Activated T-helper 1 cell treated with Interleukin-2 at 50 U/mL for 16 hours (primary cell): Measurements from ENCODE around the gene CCNJ.
"Not testable (repeated sequence)": the region's sequence is repeated elsewhere in the genome, so short reads cannot be mapped to it uniquely, and the experiment has no call there.

Experiments
- DNase-seq: peaks from one replicate; pipeline ENCODE4 v3.0.0-alpha.2; 2020; ENCODE audit warnings: low read depth

Gene CCNJ, protein sequence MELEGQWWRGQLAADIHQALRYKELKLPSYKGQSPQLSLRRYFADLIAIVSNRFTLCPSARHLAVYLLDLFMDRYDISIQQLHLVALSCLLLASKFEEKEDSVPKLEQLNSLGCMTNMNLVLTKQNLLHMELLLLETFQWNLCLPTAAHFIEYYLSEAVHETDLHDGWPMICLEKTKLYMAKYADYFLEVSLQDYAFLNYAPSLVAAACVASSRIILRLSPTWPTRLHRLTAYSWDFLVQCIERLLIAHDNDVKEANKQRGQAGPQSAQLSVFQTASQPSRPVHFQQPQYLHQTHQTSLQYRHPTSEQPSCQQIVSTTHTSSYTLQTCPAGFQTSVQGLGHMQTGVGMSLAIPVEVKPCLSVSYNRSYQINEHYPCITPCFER

DNA sequence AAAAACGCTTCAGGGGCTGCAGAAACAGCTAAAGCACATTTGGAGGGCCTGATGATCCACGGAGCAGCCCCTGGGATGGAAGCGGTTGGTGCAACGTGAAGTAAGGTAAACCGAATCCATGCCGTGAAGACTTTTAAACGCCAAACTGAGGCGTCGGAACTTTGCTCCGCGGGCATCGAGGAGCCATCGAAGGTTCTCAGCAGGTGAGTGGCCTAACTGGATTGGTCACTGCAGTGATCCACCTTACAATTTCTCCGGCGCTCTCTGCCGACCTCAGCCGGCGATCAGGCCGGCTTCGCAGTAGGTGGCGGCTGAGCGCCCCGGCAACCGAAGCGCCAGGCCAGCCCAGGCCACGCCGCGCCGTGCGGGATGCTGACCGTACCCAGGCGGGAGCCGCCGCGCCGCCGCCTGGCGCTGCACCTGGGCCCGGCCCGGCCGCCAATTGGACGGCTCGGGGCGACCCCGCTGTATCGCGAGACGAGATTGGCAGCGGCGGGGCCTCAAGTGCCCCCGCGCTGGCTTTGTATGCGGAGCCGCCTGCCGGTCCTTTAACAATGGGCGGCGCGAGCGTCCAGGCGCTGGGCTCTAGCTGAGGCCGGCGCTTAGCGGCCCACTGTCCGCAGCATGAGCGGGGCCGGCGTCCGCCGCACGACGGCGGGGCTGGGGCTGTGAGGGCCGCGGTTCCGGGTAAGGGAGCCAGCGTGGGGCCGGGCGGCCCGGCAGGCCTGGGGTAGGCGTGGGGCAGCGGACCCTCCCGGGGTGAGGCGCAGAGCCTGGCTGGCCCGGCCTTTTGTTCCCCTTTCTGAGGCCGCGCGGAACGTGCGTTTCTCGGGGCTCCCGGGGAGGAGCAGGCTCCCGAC, at the start of gene CCNJ:
Gene CCNJ (plus strand): TSS at position 551 of the 860 bp plus-strand sequence. CDS start 811 bp downstream, outside the sequence.
- peak; percentile 66 for DNase-seq

DNA sequence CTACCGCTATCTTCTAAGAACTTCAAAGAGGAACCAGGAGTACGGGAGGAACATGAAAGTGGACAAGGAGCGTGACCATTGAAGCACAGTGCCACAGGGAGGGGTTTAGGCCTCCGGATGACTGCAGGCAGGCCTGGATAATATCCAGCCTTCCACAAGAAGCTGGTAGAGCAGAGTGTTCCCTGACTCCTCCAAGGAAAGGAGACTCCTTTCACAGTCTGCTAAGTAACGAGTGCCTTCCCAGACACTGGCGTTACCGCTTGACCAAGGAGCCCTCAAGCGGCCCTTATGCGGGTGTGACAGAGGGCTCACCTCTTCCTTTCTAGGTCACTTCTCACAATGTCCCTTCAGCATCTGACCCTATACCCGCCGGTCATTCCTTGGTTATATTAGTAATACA, 49.0 kb upstream of the CCNJ start:
- DNase-seq = not testable (repeated sequence)

DNA sequence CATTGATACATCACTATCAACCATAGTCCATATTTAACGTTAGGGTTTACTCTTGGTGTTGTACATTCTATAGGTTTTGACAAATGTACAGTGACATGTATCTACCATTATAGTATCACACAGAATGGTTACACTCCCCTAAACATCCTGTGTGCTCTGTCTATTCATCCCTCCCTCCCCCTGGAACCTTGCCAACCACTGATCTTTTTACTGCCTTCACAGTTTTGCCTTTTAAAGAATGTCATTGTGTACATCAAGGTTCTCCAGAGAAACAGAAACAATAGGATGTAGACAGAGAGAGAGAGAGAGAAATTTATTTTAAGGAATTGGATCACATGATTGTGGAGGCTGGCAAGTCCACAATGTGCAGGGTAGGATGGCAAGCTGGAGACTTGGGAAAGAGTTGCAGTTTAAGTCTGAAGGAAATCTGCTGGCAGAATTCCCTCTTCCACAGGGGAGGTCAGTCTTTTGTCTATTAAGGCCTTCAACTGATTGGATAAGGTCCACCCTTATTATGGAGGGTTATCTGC, 45.1 kb upstream of the CCNJ start:
- no peak for DNase-seq

- DNase-seq = no peak
Observed at GRCh38 chr10:96013956-96014355, 29.4 kb upstream of the CCNJ start.

DNA sequence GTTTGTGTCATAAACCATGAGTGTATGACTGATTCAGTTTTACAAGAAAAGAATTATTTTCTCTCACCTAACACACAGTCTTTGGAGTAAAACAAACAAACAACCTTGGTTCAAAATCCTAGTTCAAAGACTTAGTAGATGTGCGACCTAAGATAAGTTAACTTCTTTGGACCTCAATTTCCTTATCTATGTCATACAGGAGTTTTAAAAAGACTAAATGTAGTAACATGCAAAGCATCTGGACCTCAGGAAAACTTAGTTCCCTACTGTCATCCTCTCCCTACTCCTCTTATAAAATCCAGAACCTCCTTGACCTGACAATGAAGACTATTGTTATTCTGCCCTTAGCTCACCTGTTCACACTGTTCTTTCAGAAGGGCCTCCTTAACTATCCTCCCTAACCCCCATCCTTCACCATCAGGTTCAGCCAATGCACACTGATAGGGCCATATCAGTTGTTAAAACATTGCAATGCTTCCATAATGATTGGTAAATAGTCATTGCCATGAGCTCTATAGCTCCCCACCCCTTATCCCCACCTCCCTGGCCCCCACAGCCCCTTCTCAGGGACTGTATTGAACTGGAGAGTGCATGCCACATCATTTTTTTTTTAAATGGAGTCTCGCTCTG, 28.8 kb upstream of the CCNJ start:
- no peak for DNase-seq

DNA sequence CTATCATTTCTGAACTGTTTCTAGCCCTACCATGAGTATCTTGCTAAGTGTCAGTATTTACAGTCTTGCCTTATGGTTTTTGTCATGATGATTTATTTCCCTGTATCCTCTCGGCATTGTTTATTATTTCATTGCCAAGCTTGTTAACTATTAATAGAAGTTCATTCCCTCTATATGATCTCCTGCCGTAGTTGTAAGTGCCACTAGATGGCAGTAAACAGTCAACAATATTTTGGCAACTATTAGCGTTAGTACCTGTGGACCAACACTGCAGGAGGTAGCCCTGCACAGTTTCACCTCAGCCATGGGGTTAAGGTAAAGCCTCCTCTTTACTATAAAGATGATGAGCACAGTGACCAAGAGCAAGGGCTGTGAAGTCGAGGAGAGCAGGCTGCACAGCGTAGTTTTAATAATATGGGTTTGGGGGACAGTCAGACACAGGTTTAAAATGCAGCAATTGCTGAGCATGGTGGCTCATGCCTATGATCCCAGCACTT, 26.1 kb upstream of the CCNJ start:
- no peak for DNase-seq

DNA sequence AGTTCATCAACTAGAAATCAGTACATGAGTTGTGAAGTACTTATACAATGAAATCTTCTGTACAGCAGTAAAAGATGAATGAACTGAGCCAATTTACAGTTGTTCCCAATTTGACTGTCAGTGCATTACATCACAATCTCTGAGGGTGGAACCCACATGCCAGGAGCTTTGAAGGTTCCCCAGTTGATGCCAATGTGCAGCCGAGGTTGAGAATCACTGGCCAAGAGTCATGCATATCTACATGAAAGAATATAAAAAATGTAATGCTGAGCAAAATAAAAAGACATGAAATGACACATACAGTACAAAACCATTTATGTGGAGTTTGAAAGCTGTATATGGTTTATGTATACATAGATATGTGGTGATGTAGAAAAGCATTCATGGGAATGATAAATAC, 22.1 kb upstream of the CCNJ start:
- no peak for DNase-seq

DNA sequence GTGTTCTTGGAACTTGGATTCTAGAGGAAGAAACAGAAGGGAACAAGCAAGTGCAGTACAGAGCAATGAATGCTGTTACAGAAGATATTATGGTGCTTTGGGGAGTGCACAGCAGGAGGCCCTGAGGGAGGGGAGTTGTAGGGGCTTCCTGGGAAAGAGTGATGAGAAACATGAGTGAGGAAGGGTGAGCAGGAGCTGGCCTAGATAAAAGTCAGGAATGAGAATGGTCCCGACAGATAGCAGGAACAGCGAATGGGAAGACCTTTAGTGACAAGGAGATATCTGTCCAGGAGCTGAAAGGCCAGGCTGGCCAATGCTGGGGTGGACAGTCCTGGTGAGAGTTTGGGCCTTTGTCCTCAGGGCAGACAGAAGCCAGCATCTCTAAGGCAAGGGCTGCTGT, 20.6 kb upstream of the CCNJ start:
- no peak for DNase-seq

DNA sequence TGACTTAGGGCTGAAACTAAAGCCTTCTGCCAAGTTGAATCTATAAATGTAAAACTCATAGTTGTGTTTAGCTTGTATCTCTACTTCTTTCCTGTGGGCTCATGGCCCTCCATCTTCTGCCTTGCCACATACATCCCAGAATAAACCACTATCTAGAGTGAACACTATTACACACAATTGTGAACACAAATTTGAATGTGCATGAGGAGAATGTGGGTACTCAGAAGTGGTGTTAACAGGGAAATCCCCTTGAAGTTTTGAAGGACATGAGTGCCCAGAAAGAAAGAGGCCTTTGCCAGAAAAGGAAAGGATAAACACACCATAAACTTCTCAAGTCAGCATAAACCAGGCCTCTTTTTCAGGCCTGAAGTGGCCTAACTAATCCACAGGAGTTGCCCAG, 20.2 kb upstream of the CCNJ start:
- no peak for DNase-seq

DNA sequence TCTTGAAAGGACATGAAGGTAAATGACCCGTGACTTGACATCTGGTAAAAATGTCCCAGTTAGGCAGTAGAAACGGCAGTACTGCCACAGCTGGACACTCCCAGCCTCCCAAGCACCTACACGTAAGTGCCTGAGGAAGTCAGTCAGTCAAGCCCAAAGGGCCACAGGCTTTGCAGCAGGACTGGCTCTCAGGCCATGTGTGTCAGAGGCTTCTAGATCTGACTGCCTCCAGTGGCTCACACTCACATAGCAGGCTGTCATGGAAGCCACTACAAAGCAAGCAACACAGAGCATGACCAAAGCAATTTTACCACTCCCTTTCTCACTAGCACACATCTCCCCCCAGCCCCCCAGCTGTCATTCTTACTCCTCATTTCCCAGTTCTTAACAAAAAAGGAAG, 17.8 kb upstream of the CCNJ start:
- no peak for DNase-seq

DNA sequence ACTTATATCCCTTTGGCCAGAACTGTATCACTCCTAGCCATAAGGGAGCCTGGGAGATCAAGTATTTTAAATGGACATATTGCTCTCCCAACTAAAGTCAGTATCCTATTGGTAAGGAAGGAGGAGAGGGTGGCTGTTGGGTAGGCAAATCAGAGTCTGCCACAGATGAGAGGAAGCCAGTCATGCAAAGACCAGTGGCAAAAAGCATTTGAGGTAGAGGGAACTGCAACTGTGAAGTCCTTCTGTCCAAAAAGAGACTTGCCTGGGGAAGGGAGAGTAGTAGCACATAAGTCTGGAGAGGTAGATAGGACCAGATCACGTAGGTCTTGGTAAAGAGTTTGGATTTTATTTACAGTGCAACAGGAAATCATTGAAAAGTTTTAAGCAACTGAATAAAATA, 8.8 kb upstream of the CCNJ start:
- no peak for DNase-seq

- DNase-seq = no peak
Observed at GRCh38 chr10:96038476-96039387, 4.7 kb upstream of the CCNJ start.

DNA sequence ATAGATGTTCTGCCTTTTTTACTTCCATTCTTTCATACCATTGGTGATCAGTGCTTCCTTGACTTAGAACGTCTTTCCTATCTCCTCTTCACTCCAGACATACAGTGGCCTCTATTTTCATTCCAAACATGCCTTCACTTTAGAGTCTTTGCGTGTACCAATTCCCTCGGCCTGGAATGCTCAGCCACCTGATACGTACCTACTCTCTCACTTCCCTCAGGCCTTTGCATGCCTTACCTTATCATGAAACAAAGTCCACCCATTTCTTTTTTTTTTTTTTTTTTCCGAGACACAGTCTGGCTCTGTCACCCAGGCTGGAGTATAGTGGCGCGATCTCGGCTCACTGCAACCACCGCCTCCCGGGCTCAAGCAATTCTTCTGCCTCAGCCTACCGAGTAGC, 2.2 kb upstream of the CCNJ start:
- DNase-seq = no peak

DNA sequence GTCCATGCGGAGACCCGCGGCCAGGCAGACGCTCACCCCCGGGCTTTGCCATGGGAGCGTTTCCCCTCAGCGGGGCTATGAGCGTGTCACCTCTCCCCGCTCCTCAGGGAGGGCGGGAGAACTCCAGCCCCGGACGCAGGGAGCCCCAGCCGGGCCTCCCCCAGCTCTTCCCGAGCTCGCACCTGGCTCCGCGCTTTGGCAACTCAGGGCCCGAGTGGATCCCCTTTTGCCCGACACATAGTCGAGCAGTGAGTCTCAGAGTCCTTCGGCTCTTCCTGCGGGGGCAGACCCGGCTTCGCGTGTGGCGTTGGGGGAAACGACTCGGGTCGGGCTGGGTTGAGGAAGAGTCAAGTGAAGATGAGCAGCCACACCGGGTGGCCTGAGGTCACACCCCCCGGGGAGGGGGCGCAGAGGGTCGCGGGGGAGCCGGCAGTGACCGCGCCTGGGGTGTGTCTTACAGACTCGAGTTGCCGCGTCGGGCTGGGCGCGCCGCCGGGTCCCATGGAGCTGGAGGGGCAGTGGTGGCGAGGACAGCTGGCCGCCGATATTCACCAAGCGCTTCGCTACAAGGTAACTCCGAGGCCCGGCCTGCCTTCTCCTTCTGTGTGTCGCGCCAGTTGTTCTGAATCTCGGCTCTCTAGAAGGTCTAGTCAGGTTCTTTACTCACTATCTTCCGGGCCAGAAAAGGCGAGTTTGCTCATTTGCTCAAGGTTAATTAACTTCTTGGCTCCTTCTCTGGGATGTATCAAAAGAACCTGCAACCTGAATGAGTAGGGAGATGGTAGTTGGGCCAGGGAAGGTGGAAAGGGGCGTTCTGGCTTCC, 721 bp downstream of the CCNJ start:
- peak; percentile 22 for DNase-seq

DNA sequence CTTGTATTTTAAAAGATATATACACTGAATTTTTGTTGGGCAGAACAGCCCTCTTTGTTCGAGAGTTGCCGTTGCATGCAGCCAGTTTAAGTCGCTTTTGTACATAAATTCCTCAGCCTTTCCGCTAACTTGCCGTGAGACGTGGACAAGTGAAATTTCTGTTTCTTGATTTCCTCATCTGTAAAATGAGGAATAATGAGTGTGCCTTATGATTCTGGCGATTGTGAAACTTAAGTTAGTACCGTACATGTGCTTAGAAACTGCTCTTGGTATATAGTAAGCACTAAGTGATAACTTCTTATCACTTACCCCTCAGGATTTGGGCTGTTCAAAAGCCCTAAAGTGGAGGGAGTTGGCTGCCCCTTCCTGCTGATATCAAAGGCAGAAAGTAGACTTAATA, 1.4 kb downstream of the CCNJ start:
- DNase-seq = no peak

DNA sequence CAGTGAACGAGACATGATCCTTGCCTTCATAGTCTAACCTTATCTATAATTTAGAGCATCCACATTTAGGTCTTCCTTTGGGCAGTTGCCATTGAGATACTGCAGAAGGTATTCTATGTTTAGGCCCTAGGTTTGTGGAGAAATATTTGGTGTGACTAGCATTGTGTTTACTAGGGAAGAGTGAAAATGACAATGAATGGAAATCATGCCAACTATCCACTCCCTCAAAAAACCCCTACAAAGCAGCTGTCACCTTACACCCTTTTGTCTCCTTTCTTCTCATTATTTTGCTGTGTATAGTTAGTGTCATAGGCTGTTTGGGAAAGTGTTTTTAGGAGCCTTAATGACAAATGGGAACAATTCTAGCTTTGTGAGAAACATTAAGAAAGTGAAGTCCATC, 3.2 kb downstream of the CCNJ start:
- no peak for DNase-seq

GRCh38 chr10:96047004-96047649, 3.7 kb downstream of the CCNJ start:
- DNase-seq = no peak

- DNase-seq = not testable (repeated sequence)
Observed at GRCh38 chr10:96047925-96048324, 4.5 kb downstream of the CCNJ start.

DNA sequence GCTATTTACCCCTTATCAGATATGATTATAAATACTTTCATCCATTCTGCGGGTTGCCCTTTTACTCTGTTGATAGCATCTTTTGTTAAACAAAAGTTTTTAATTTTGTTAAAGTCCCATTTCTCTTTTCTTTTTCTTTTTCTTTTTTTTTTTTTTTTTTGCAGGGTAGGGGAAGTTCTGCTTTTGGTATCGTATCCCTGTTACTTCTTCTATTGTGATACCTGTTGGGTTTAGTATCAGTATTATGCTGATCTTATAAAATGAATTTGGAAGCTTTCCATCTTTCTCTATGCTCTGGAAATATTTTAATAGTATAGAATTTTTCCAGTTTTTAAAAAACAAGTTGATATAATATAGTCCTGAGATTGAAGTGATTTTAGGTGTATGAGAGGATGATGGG, 6.0 kb downstream of the CCNJ start:
- DNase-seq = no peak

DNA sequence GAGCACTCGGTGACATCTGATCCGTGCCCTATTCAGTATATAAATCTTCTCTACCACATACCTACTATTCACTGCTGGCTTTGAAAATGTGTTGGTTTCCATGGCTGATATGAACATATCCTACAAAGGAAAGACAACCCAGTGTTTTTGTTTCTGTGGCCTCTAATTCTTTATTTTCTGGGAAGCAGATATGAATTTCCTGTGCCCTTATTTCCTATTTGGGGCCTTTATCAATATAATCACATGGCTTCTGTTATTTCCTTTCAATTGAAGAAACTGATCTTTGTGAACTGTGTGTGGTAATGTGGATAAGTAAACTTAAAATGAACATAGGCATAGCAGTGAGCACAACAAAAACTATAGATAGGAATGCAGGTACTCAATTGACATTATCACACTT, 10.6 kb downstream of the CCNJ start:
- DNase-seq = no peak
